ENCODE results near the gene AMOTL2. TPM values are rescaled to one million over a fixed set of nuclear protein-coding genes. Genes with fewer than 3 reads are reported as not detected.

Gene AMOTL2
- total and polyA plus RNA-seq, 2 donors (not counting 1 experiment from before 2014, with no cell fraction given): not detected

DNA sequence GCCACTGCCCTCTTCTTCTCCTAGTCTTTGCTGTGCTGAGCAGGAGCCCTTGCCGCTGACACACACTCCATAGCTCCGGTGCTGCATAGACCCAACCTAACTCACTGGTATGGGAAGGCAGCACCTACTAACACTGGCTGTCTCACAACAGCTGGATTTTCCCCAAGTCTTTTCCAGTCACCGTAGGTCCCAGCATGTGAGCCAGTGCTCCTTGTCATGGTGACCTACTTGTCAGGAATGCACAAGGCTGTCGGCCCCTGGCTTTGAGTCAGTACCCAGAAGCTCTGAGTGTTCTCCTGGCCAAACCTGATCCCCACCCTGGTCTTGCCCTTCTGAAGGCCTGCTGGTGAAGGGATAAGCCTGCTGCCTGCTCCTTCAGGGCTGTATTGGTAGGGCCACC lies 25.7 kb downstream of the AMOTL2 start:
- H2AFZ ChIP-seq (ENCODE audit: insufficient read depth, low read depth, low read length, poor library complexity, severe bottlenecking): no peak overlapping the region
- H3K36me3 ChIP-seq (replicated peaks in 1 of 2; ENCODE audit: control extremely low read depth in 1 of 2, control insufficient read depth in 1 of 2, extremely low read depth in 1 of 2, insufficient read depth in 2 of 2, low read length in 1 of 2): no peaks in the 10 kb centered on the region
- no peak overlapping the region for H3K27ac Mint-ChIP-seq
- intact Hi-C loops (cut with micrococcal nuclease): no loop called here
- peaks cover 9% of the 10 kb centered on the region for H3K9me3 Mint-ChIP-seq (ENCODE audit: insufficient read depth)
- H3K27ac ChIP-seq (ENCODE audit: low read length in 2 of 2): no peak overlapping the region
- ATAC-seq (ENCODE audit: low read depth): no peak
- H3K79me2 ChIP-seq (ENCODE audit: control insufficient read depth, insufficient read depth, low read length): no peaks in the 10 kb centered on the region
- no peaks in the 10 kb centered on the region for H4K20me1 ChIP-seq (ENCODE audit: control insufficient read depth, insufficient read depth, low read length, poor library complexity, severe bottlenecking)
- peaks cover 4% of the 10 kb centered on the region for H3K27me3 Mint-ChIP-seq
- ChIA-PET CTCF (no interaction called here), POLR2A (no interaction called here)
- peaks cover 0 to 13% (median 9%) of the 10 kb centered on the region in 3 donors for H3K9me3 ChIP-seq (ENCODE audit: control extremely low read depth in 1 of 3, control insufficient read depth in 2 of 3, insufficient read depth in 1 of 3, low read length in 2 of 3)
- DNase-seq: no peak
- H3K4me3 Mint-ChIP-seq: no peak overlapping the region
- peaks cover 0 to 3% (median 0%) of the 10 kb centered on the region in 4 experiments for H3K27me3 ChIP-seq (replicated peaks in 1 of 4; ENCODE audit: control extremely low read depth in 1 of 4, control insufficient read depth in 3 of 4, insufficient read depth in 4 of 4, low read length in 3 of 4)
- no peak overlapping the region for H3K9ac ChIP-seq (ENCODE audit: low read length)
- no peak overlapping the region for H3K4me2 ChIP-seq (replicated peaks; ENCODE audit: low read depth, low read length, poor library complexity, severe bottlenecking)
- no peak overlapping the region for H3K4me3 ChIP-seq (ENCODE audit: control extremely low read depth in 1 of 5, extremely low read depth in 1 of 5, insufficient read depth in 1 of 5, low read depth in 2 of 5, low read length in 4 of 5)
- 95% methylated on average over 4 of the region's 4 CpGs for WGBS (ENCODE audit: insufficient coverage)
- peaks cover 4% of the 10 kb centered on the region for H3K4me1 Mint-ChIP-seq
- TF ChIP-seq, protein P1, sequence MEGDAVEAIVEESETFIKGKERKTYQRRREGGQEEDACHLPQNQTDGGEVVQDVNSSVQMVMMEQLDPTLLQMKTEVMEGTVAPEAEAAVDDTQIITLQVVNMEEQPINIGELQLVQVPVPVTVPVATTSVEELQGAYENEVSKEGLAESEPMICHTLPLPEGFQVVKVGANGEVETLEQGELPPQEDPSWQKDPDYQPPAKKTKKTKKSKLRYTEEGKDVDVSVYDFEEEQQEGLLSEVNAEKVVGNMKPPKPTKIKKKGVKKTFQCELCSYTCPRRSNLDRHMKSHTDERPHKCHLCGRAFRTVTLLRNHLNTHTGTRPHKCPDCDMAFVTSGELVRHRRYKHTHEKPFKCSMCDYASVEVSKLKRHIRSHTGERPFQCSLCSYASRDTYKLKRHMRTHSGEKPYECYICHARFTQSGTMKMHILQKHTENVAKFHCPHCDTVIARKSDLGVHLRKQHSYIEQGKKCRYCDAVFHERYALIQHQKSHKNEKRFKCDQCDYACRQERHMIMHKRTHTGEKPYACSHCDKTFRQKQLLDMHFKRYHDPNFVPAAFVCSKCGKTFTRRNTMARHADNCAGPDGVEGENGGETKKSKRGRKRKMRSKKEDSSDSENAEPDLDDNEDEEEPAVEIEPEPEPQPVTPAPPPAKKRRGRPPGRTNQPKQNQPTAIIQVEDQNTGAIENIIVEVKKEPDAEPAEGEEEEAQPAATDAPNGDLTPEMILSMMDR (IDR thresholded peaks at IDR 0.05): no peak
- no peak for TF ChIP-seq EZH2 (IDR thresholded peaks at IDR 0.05; ENCODE audit: borderline replicate concordance, insufficient read depth, low read depth, low read length, poor library complexity, severe bottlenecking)
- no peaks in the 10 kb centered on the region for H3K4me1 ChIP-seq (ENCODE audit: control insufficient read depth in 2 of 2, insufficient read depth in 2 of 2, low read length in 2 of 2)

DNA sequence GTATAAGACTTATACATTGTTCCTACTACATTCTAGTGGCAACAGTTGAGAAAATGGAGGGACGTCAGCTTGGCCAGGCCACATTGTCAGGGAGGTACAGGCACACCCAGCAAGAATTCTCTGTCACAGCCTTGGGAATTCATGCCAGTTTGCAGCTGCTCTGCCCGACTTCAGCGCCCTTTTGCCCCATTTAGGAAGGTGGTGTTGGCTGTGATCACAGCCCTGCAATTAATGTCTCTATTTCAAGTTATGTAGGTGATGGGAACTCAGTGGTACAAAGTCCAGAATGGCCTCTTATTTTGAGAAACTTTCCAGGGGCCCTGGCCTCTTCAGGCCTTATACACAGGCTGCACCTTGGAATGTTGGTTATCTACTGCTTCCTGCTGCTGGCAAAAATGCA lies 26.7 kb downstream of the AMOTL2 start:
- Histone ChIP-seq H3K4me1 (ENCODE audit: control insufficient read depth in 2 of 2, insufficient read depth in 2 of 2, low read length in 2 of 2) (no peaks in the 10 kb centered on the region), H3K9ac (ENCODE audit: low read length) (no peak overlapping the region), H3K27me3 (replicated peaks in 1 of 4; ENCODE audit: control extremely low read depth in 1 of 4, control insufficient read depth in 3 of 4, insufficient read depth in 4 of 4, low read length in 3 of 4) (peaks cover 0 to 3% (median 0%) of the 10 kb centered on the region in 4 experiments), H3K27ac (ENCODE audit: low read length in 2 of 2) (no peak overlapping the region), H3K4me3 (ENCODE audit: control extremely low read depth in 1 of 5, extremely low read depth in 1 of 5, insufficient read depth in 1 of 5, low read depth in 2 of 5, low read length in 4 of 5) (no peak overlapping the region), H2AFZ (ENCODE audit: insufficient read depth, low read depth, low read length, poor library complexity, severe bottlenecking) (no peak overlapping the region), H4K20me1 (ENCODE audit: control insufficient read depth, insufficient read depth, low read length, poor library complexity, severe bottlenecking) (no peaks in the 10 kb centered on the region), H3K4me2 (replicated peaks; ENCODE audit: low read depth, low read length, poor library complexity, severe bottlenecking) (no peak overlapping the region), H3K79me2 (ENCODE audit: control insufficient read depth, insufficient read depth, low read length) (no peaks in the 10 kb centered on the region), H3K9me3 (ENCODE audit: control extremely low read depth in 1 of 3, control insufficient read depth in 2 of 3, insufficient read depth in 1 of 3, low read length in 2 of 3) (peaks cover 0 to 13% (median 9%) of the 10 kb centered on the region in 3 donors), H3K36me3 (replicated peaks in 1 of 2; ENCODE audit: control extremely low read depth in 1 of 2, control insufficient read depth in 1 of 2, extremely low read depth in 1 of 2, insufficient read depth in 2 of 2, low read length in 1 of 2) (no peaks in the 10 kb centered on the region)
- H3K27me3 Mint-ChIP-seq: peaks cover 4% of the 10 kb centered on the region
- H3K27ac Mint-ChIP-seq: no peak overlapping the region
- TF ChIP-seq, protein P1 (IDR thresholded peaks at IDR 0.05): no peak
- TF ChIP-seq EZH2 (IDR thresholded peaks at IDR 0.05; ENCODE audit: borderline replicate concordance, insufficient read depth, low read depth, low read length, poor library complexity, severe bottlenecking): no peak
- H3K4me1 Mint-ChIP-seq: peaks cover 4% of the 10 kb centered on the region
- intact Hi-C loops (cut with micrococcal nuclease): no loop called here
- H3K9me3 Mint-ChIP-seq (ENCODE audit: insufficient read depth): peaks cover 9% of the 10 kb centered on the region
- ATAC-seq (ENCODE audit: low read depth): no peak
- ChIA-PET CTCF (no interaction called here), POLR2A (no interaction called here)
- DNase-seq: no peak
- H3K4me3 Mint-ChIP-seq: no peak overlapping the region
- 100% methylated on average over 1 of the region's 3 CpGs for WGBS (ENCODE audit: insufficient coverage)
